GM12878 (cell line): ENCODE measurements around the gene AMH.

ENCODE experiments used
- CEBPB ChIP-seq, 2 experiments: fragments of 150-350 bp in 1 of 2; IDR thresholded peaks; 2 replicates each; pipeline ENCODE4 v1.6.1; 2012 to 2014; ENCODE audit warnings: low read depth in 2 of 2, low read length in 2 of 2, borderline replicate concordance in 1 of 2, inconsistent platforms in 1 of 2
- CTCF ChIP-seq, 3 experiments: IDR thresholded peaks in 2 of 3; conservative IDR thresholded peaks in 1 of 3; 2 replicates each; pipeline ENCODE4 v1.5.1; 2011; ENCODE audit warnings: low read depth in 3 of 3, low read length in 3 of 3, mild to moderate bottlenecking in 3 of 3, control low read depth in 2 of 3, moderate library complexity in 2 of 3, inconsistent platforms in 1 of 3, mixed read lengths in 1 of 3; ENCODE audit not compliant: control insufficient read depth in 2 of 3, insufficient read depth in 1 of 3; ENCODE audit errors: extremely low read depth in 1 of 3
- E4F1 ChIP-seq: fragments of 450-650 bp; IDR thresholded peaks from 2 replicates; pipeline ENCODE4 v1.6.1; 2018; ENCODE audit warnings: borderline replicate concordance, mild to moderate bottlenecking; ENCODE audit not compliant: partially characterized antibody
- POLR2AphosphoS2 ChIP-seq: IDR thresholded peaks from 2 replicates; pipeline ENCODE4 v1.6.1; 2011; ENCODE audit warnings: low read depth, mild to moderate bottlenecking, low read length, improper control_type of control experiment, moderate library complexity
- RELB ChIP-seq: fragments of 450-650 bp; IDR thresholded peaks from 2 replicates; pipeline ENCODE4 v1.6.1; 2017; ENCODE audit warnings: low read depth, mild to moderate bottlenecking, moderate library complexity
- REST ChIP-seq: IDR thresholded peaks from 2 replicates; pipeline ENCODE4 v1.6.1; 2012; ENCODE audit warnings: mild to moderate bottlenecking, low read depth, low read length
- TBL1XR1 ChIP-seq: IDR thresholded peaks from 2 replicates; pipeline ENCODE4 v1.6.1; 2012; ENCODE audit warnings: low read depth, low read length, improper control_type of control experiment
- YBX1 ChIP-seq: fragments of 450-650 bp; IDR thresholded peaks from 2 replicates; pipeline ENCODE4 v1.6.1; 2016; ENCODE audit warnings: antibody characterized with exemption

GRCh38 chr19:2261438-2262172, 12.5 kb downstream of the AMH start:
- no peak for TF ChIP-seq REST
- peak; percentile 56 to 77 (median 76) for TF ChIP-seq CTCF (IDR thresholded peaks at IDR 0.05 in 2 of 3, conservative IDR thresholded peaks at IDR 0.05 in 1 of 3; ENCODE audit: control insufficient read depth in 2 of 3, extremely low read depth in 1 of 3, insufficient read depth in 1 of 3, low read depth in 3 of 3, low read length in 3 of 3)
- TF ChIP-seq YBX1 = no peak
- no peak for TF ChIP-seq RELB
- no peak for TF ChIP-seq CEBPB (IDR thresholded peaks at IDR 0.05; ENCODE audit: borderline replicate concordance in 1 of 2, low read depth in 2 of 2, low read length in 2 of 2)
- TF ChIP-seq E4F1 = no peak
- TF ChIP-seq POLR2AphosphoS2 = no peak
- no peak for TF ChIP-seq TBL1XR1
